GM18505 (cell line): ENCODE measurements around the gene CISD1.
"Not testable (repeated sequence)": the region's sequence is repeated elsewhere in the genome, so short reads cannot be mapped to it uniquely, and the experiment has no call there.

Experiments
- ATAC-seq: cut with Tn5 transposase; IDR thresholded peaks from one replicate; pipeline ENCODE4 v1.9.1; 2021; ENCODE audit not compliant: unreplicated experiment
- POLR2A ChIP-seq: IDR thresholded peaks from 4 replicates; pipeline ENCODE4 v1.6.1; 2011; ENCODE audit warnings: borderline replicate concordance; ENCODE audit not compliant: insufficient read depth, insufficient read length; ENCODE audit errors: extremely low read depth

Gene CISD1

GRCh38 chr10:58268946-58269781, at the start of gene CISD1:
Gene CISD1, plus strand, starts transcription at chr10:58269162. Its CDS starts 112 bp downstream, at chr10:58269274.
- peak; percentile 65 for ATAC-seq
- peak; percentile 83 for TF ChIP-seq POLR2A

- TF ChIP-seq POLR2A = no peak
These were observed 49.1 kb upstream of the CISD1 start for GRCh38 chr10:58219875-58220274.

GRCh38 chr10:58220769-58221451, 48.1 kb upstream of the CISD1 start:
- no peak for TF ChIP-seq POLR2A

More at GRCh38 chr10:58219875-58220274, 49.1 kb upstream of the CISD1 start:
- no peak for ATAC-seq

GRCh38 chr10:58225654-58226053, 43.3 kb upstream of the CISD1 start:
- TF ChIP-seq POLR2A = no peak
- no peak for ATAC-seq

More at GRCh38 chr10:58220769-58221451, 48.1 kb upstream of the CISD1 start:
- ATAC-seq = no peak

- ATAC-seq = not testable (repeated sequence)
These were observed 39.1 kb upstream of the CISD1 start for GRCh38 chr10:58229856-58230255.

- no peak for ATAC-seq
These were observed 31.7 kb upstream of the CISD1 start for GRCh38 chr10:58237014-58237834.

GRCh38 chr10:58239561-58240169, 29.3 kb upstream of the CISD1 start:
- ATAC-seq = no peak
- no peak for TF ChIP-seq POLR2A

More at GRCh38 chr10:58237014-58237834, 31.7 kb upstream of the CISD1 start:
- no peak for TF ChIP-seq POLR2A

- TF ChIP-seq POLR2A = no peak
- no peak for ATAC-seq
These were observed 28.4 kb upstream of the CISD1 start for GRCh38 chr10:58240531-58240930.

- no peak for TF ChIP-seq POLR2A
- no peak for ATAC-seq
These were observed 27.6 kb upstream of the CISD1 start for GRCh38 chr10:58241346-58241745.

- TF ChIP-seq POLR2A = no peak
- no peak for ATAC-seq
These were observed 25.7 kb upstream of the CISD1 start for GRCh38 chr10:58243269-58243668.

GRCh38 chr10:58243801-58244200, 25.2 kb upstream of the CISD1 start:
- ATAC-seq = not testable (repeated sequence)

- not testable (repeated sequence) for ATAC-seq
These were observed 24.7 kb upstream of the CISD1 start for GRCh38 chr10:58244242-58244641.

- ATAC-seq = not testable (repeated sequence)
These were observed 24.3 kb upstream of the CISD1 start for GRCh38 chr10:58244666-58245065.
